DMS114 treated with DMSO at 0.1 percent for 48 hours (cell line): Measurements from ENCODE around the gene GYPC.
"Not testable (repeated sequence)": the region's sequence is repeated elsewhere in the genome, so short reads cannot be mapped to it uniquely, and the experiment has no call there.

Source experiments
- DNase-seq: peaks from one replicate; lab custom pipeline; 2025; ENCODE audit not compliant: unreplicated experiment; lab: John Stamatoyannopoulos, UW

The GYPC gene

GRCh38 chr2:126668254-126668653 is 12.3 kb downstream of the GYPC start:
- DNase-seq: no peak

- no peak for DNase-seq
Observed at GRCh38 chr2:126669772-126670171, 13.8 kb downstream of the GYPC start.

DNA sequence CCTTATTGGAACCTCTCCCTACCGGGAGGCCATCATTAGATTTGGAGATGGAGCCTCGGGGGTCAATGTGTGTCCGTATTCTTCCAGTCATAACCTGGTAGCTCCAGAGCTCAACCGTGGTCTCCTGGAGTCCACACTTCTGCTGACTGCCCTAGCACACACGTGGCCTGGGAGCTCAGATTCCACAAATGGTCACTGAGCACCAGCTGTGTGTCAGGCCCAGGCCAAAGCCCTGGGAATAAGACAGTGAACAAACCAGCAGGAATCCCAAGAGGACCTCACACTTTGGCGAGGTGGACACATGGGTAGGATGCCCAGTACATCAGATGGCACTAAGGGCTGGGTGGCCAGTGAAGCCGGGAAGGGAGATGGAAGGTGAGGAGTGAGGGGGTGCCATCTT is 15.5 kb downstream of the GYPC start:
- no peak for DNase-seq

DNA sequence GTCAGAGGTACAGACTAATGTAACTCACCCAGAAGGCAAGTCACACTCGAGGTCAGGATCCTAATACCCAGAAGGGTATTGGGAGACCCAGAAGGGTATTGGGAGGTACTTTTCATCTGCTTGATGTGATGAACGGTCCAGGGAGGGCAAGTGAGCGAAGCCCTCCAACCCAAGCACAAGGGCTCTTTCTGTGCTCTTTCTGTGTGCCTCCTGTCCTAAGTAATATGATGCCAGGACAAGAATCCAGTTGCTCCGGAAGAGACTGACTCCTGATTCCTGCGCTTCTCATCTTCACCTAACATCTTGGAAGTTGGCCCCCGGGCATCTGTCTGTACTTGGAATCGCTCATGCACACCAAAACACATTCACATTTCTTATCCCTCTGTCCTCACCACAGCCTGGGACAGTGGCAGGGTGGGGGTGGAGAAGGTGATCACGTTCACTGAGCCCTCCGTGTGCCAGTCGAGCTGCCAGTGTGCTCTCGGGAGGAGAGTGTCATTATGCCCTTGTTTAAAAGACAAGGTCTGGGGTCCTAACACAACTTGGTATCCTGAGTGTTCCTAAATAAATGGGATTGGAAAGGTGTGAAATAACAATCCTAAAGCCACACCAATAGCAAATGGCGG is 17.1 kb downstream of the GYPC start:
- DNase-seq: no peak

DNA sequence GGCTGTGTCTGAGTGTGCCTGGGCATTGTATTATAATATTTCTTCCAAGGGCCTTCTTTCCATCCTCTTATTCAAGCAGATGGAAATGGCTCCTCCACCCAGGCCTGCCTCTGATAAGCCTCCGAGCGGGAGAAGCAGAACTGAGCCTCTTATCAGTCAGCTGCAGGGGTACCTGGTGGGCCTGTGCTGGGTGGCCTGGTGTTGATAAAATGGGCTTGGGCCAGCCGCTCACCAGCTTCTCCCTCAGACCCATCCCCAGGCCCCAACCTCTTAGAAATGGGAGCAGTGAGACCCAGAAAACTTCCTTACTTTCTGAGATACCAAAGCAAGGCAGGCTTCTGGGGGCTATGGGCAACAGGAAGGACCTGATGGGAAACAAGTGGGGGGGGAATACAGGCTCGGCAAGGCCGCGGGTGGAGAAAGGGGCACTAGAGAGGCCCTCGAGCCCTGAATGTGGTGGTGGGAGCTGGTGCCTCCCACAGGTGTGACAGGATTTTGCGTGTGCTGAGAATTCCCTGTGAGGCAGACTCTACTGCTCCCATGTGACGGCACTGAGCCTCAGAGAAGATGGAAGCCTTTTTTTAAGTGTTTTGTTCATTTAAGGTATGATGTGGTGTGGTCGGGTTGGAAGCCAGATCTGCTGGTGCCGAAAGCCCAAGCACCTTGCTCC is 18.3 kb downstream of the GYPC start:
- DNase-seq: no peak

DNA sequence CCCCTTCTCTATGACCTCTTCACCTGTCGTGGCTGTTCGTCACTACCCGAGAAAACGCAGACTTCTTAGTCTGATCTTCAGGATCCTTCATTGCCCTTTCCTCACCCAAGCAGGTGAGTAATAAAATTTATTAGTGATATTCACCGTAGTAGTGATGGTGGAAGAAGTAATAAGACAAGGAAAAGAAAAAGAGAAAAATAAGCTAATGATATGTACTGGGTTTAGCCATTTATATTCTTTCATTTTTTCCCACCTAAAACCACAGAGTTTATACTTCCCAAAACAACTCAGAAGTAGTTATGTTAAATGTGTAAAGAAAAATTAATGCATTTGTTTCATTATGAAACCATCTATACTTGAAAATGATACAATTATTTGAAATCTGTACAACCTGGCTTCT is 19.7 kb downstream of the GYPC start:
- DNase-seq: no peak

- DNase-seq: no peak
Observed at GRCh38 chr2:126676221-126677175, 20.5 kb downstream of the GYPC start.

- no peak for DNase-seq
Observed at GRCh38 chr2:126677176-126677538, 21.2 kb downstream of the GYPC start.

- DNase-seq: no peak
Observed at GRCh38 chr2:126678269-126679065, 22.5 kb downstream of the GYPC start.

- no peak for DNase-seq
Observed at GRCh38 chr2:126679094-126679713, 23.2 kb downstream of the GYPC start.

GRCh38 chr2:126681505-126681904 is 25.5 kb downstream of the GYPC start:
- no peak for DNase-seq

GRCh38 chr2:126685629-126686028 is 29.7 kb downstream of the GYPC start:
- no peak for DNase-seq

- DNase-seq: no peak
Observed at GRCh38 chr2:126686286-126686685, 30.3 kb downstream of the GYPC start.

DNA sequence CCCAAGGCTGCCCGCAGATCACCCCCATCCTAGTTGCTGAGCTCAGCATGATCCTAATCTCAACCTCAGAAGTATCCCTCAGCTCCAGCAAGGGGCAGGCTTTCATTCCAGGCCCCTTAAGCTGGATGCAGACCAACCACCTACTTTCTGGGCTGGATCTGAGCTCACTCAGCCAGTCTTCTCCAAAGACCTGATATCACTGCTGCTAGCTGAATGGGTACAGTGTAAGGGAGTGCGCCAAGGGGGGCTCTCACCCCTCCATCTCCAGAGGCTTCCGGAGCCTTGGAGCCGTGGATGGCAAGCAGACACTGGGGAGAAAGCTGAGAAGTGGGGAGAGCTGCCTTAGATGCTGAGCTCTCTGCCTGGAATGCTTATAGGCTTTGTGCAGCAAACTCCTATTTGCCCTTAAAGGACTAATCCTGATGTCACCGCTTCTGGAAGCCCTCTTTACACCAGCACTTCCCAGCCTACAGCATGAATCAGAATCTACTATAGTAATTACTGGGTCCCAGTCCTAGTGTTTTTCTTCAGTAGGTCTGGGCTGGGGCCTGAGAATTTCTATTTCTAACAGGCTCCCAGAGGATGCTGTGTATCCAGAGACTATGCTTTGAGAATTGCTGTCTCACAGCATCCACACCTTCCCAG is 31.0 kb downstream of the GYPC start:
- DNase-seq: no peak

- DNase-seq: no peak
Observed at GRCh38 chr2:126687503-126687902, 31.5 kb downstream of the GYPC start.

- not testable (repeated sequence) for DNase-seq
Observed at GRCh38 chr2:126688594-126688993, 32.6 kb downstream of the GYPC start.

DNA sequence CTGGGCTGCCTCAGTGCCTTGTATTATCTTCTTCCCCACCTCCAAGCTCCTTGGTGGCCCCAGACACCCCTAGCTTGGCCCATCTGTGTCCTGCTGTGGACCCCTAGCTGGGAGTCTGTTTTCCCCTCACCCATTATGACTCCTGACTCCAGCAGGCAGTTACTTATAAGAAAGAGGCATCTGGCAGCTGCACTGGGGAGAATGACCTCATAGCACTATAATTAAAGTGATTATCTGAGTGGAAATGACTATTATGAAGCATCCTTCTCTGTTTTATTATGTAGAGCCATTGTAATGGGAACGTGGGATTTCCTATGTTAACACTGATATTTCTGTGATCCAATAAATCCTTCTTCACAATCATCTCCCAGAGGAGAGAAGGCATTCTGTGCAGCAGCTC is 36.3 kb downstream of the GYPC start:
- not testable (repeated sequence) for DNase-seq

GRCh38 chr2:126692934-126693592 is 37.1 kb downstream of the GYPC start:
- DNase-seq: not testable (repeated sequence)

GRCh38 chr2:126696644-126697520 is 40.9 kb downstream of the GYPC start:
- DNase-seq: no peak
